BLaER1 treated with 17β-estradiol and CSF1 and Interleukin-3, amounts not matched to agents 10 nM and 100 nM (cell line): ENCODE data around the gene TRIM31.

Experiments used
- H3K27ac ChIP-seq, 11 experiments: shearing (Covaris generic); formaldehyde crosslinking; 2 replicates each; pipeline ENCODE4 v1.8.1; 2022
- H3K27me3 ChIP-seq, 11 experiments: shearing (Covaris generic); formaldehyde crosslinking; 2 replicates each; pipeline ENCODE4 v1.8.1; 2022
- H3K36me3 ChIP-seq, 11 experiments: shearing (Covaris generic); formaldehyde crosslinking; 2 replicates each; pipeline ENCODE4 v1.8.1; 2022
- H3K4me1 ChIP-seq, 10 experiments: shearing (Covaris generic); formaldehyde crosslinking; 2 replicates each; pipeline ENCODE4 v1.8.1; 2022
- H3K4me2 ChIP-seq, 11 experiments: shearing (Covaris generic); formaldehyde crosslinking; 2 replicates each; pipeline ENCODE4 v1.8.1; 2022
- H3K4me3 ChIP-seq, 10 experiments: shearing (Covaris generic); formaldehyde crosslinking; 2 replicates each; pipeline ENCODE4 v1.8.1; 2022
- H3K9ac ChIP-seq, 11 experiments: shearing (Covaris generic); formaldehyde crosslinking; 2 replicates each; pipeline ENCODE4 v1.8.1; 2022
- H3K9me3 ChIP-seq, 11 experiments: shearing (Covaris generic); formaldehyde crosslinking; replicated peaks in 1 of 11; 2 replicates each; pipeline ENCODE4 v1.8.1; 2022
- H4K20me1 ChIP-seq, 11 experiments: shearing (Covaris generic); formaldehyde crosslinking; 2 replicates each; pipeline ENCODE4 v1.8.1; 2022
- Cebpa-rat ChIP-seq, 11 experiments: shearing (Covaris generic); IDR thresholded peaks; 2 replicates each; pipeline ENCODE4 v1.8.1; 2022

The TRIM31 gene

DNA sequence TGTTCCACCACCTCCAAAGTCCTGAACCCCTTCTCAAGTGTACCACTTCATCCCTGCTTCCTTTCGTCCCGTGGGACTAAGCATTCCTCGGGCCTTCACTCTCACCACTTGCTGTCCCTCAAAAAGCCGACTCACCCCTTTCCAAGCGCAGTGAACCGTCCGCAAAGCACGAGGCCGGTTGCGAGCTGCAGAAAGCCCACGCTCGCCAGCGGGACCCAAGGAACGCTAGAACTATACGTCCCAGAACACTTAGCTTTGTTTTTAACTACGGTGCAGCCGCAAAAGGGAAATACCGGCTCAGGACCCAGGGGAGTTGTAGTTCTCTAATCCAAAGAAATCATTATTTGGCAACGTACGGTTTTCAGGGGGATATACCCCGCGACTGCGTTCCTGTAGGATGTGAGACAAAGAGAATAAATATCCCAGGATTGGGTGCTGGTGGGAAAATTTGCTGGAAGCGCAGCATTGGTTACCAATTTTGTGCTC, 52.2 kb downstream of the TRIM31 start:
- H3K4me3 ChIP-seq, result peak overlapping the region; percentile 80 to 94 (median 87)
- peaks cover 29 to 61% (median 37%) of the 10 kb centered on the region in 11 experiments for H3K36me3 ChIP-seq
- TF ChIP-seq Cebpa-rat (IDR thresholded peaks at IDR 0.05), result no peak
- no peaks in the 10 kb centered on the region for H3K9me3 ChIP-seq
- peak overlapping the region; percentile 71 to 92 (median 87) for H3K27ac ChIP-seq
- H3K4me1 ChIP-seq, result peaks cover 37 to 51% (median 42%) of the 10 kb centered on the region in 10 experiments
- no peaks in the 10 kb centered on the region for H4K20me1 ChIP-seq
- H3K9ac ChIP-seq, result peak overlapping the region; percentile 82 to 92 (median 89)
- no peaks in the 10 kb centered on the region for H3K27me3 ChIP-seq
- H3K4me2 ChIP-seq, result peak overlapping the region; percentile 75 to 98 (median 94)

DNA sequence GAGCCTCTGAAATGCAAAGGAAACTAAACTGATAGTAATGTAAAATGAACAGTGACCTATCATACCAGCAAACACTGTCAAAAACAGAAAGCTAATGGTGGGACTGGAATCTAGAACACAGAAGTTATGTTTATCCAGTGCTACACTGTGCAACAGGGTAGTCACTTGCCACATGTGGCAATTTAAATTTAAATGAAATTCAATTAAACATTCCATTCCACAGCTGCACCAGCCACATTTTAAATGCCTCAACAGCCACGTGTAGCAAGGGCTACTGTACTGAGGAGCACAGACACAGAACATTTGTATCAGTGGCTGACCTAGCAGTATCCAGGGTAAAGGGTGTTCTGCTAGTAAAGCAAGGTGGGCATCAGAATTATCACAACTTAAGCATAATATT, 57.4 kb downstream of the TRIM31 start:
- no peak overlapping the region for H3K27ac ChIP-seq
- no peak overlapping the region for H3K4me3 ChIP-seq
- no peak for TF ChIP-seq Cebpa-rat (IDR thresholded peaks at IDR 0.05)
- H4K20me1 ChIP-seq, result no peaks in the 10 kb centered on the region
- no peaks in the 10 kb centered on the region for H3K27me3 ChIP-seq
- H3K4me1 ChIP-seq, result peaks cover 11 to 24% (median 13%) of the 10 kb centered on the region in 10 experiments
- peaks cover 16 to 46% (median 22%) of the 10 kb centered on the region in 11 experiments; a peak in 19 of 22 replicates for H3K36me3 ChIP-seq
- H3K9ac ChIP-seq, result no peak overlapping the region
- H3K9me3 ChIP-seq, result no peaks in the 10 kb centered on the region
- H3K4me2 ChIP-seq, result no peak overlapping the region

DNA sequence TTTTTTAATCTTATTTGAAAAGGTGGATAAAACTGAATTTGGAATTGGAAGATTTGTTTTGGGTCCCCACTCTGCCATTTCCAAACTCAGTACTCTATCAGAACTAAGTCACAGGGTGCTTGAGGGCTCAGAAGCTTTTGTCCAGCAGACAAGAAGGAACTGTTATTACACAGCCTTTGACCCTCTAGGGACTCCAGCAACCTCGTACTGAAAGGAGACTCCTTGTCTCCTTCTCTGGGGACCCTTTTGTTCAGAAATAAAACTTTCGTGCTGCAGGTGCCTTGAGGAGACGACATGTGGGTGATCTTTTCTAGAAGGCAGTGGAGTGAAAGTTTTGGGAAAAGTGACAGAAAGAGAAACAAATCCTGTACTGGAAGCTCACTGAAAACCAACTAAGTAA, 59.2 kb downstream of the TRIM31 start:
- Histone ChIP-seq H3K9me3 (no peaks in the 10 kb centered on the region), H3K9ac (0 out of 22 replicates have a peak overlapping the region, but pooled peaks of 3 of the 11 experiments have one; percentile 17 to 26 (median 20)), H3K4me1 (peaks cover 0 to 9% (median 0%) of the 10 kb centered on the region in 10 experiments; a peak in 5 of 20 replicates), H4K20me1 (no peaks in the 10 kb centered on the region), H3K27ac (no peak overlapping the region), H3K27me3 (no peaks in the 10 kb centered on the region), H3K4me3 (no peak overlapping the region), H3K4me2 (peak overlapping the region in 2 of 11 experiments; percentile 18 to 34; a peak in 4 of 22 replicates), H3K36me3 (peaks cover 16 to 46% (median 22%) of the 10 kb centered on the region in 11 experiments; a peak in 19 of 22 replicates)
- TF ChIP-seq Cebpa-rat (IDR thresholded peaks at IDR 0.05), result no peak
